ENCODE results near the gene ATOH8. TPM values are rescaled to one million over a fixed set of nuclear protein-coding genes. Genes with fewer than 3 reads are reported as not detected.

The ATOH8 gene
- total RNA-seq, 1 experiment from 2014 or later, result 0.20 TPM

GRCh38 chr2:85790499-85791188 lies 36.9 kb downstream of the ATOH8 start:
- Histone ChIP-seq H2BK120ac (ENCODE audit: low read depth, low read length, poor library complexity, severe bottlenecking) (no peak overlapping the region), H3K9ac (ENCODE audit: extremely low read depth, insufficient read length, low read length) (no peak overlapping the region), H2BK12ac (ENCODE audit: insufficient read length, low read depth, low read length) (no peak overlapping the region), H3K4me1 (ENCODE audit: insufficient read depth, low read length) (no peaks in the 10 kb centered on the region), H4K91ac (ENCODE audit: insufficient read length, low read depth, low read length) (no peak overlapping the region), H3K18ac (ENCODE audit: insufficient read length, low read depth, low read length) (no peak overlapping the region), H3K79me1 (ENCODE audit: insufficient read depth, low read depth, low read length, poor library complexity, severe bottlenecking) (no peaks in the 10 kb centered on the region), H3K27ac (ENCODE audit: insufficient read length, low read depth, low read length) (no peak overlapping the region), H2BK15ac (ENCODE audit: low read depth, low read length) (no peak overlapping the region), H3K23me2 (ENCODE audit: insufficient read length, low read depth, low read length, poor library complexity, severe bottlenecking) (no peaks in the 10 kb centered on the region), H3K14ac (ENCODE audit: insufficient read depth, low read length) (no peak overlapping the region), H3K56ac (ENCODE audit: insufficient read length, low read depth, low read length) (no peak overlapping the region), H4K20me1 (ENCODE audit: control insufficient read depth, insufficient read depth, insufficient read length) (no peaks in the 10 kb centered on the region), H3K9me3 (ENCODE audit: control insufficient read depth, low read depth, low read length) (no peaks in the 10 kb centered on the region), H3K4ac (ENCODE audit: low read depth, low read length) (no peak overlapping the region), H3K79me2 (ENCODE audit: insufficient read depth, low read length) (no peaks in the 10 kb centered on the region), H2BK20ac (ENCODE audit: low read depth, low read length, poor library complexity, severe bottlenecking) (no peak overlapping the region), H2AK5ac (ENCODE audit: insufficient read length, low read length) (no peak overlapping the region), H3T11ph (ENCODE audit: low read length) (no peak overlapping the region), H3K27me3 (ENCODE audit: insufficient read depth, low read length) (no peaks in the 10 kb centered on the region), H3K23ac (ENCODE audit: insufficient read length, low read depth, low read length) (no peak overlapping the region), H2BK5ac (ENCODE audit: insufficient read length, low read length) (no peak overlapping the region), H4K8ac (replicated peaks; ENCODE audit: insufficient read length, low read depth, low read length) (no peak overlapping the region), H4K5ac (ENCODE audit: insufficient read length, low read depth, low read length) (no peak overlapping the region), H2AFZ (ENCODE audit: low read length) (no peak overlapping the region), H3K4me2 (ENCODE audit: insufficient read depth, insufficient read length, low read length) (no peak overlapping the region)
- Mint-ChIP-seq H3K9me3 (no peaks in the 10 kb centered on the region), H3K4me1 (no peaks in the 10 kb centered on the region; a peak in 2 of 4 replicates), H3K27ac (no peak overlapping the region), H3K4me3 (no peak overlapping the region), H3K27me3 (ENCODE audit: low read depth) (peaks cover 14% of the 10 kb centered on the region), H3K36me3 (ENCODE audit: insufficient read depth in 1 of 3, low read depth in 3 of 3) (no peaks in the 10 kb centered on the region)
- TF ChIP-seq CTCF (conservative IDR thresholded peaks at IDR 0.05), result no peak
- no peak for DNase-seq
- WGBS (ENCODE audit: extremely low coverage, insufficient read length, low lambda C conversion rate), result no CpG with 5 or more reads among the region's 12 CpGs
